ENCODE measurements around the gene ALOX15B.
A peak's percentile ranks its signal among the peaks of the same experiment; 100 is the strongest.
"Not testable (repeated sequence)": the region's sequence is repeated elsewhere in the genome, so short reads cannot be mapped to it uniquely, and the experiment has no call there.

ALOX15B gene

GRCh38 chr17:8041249-8041928, 2.5 kb downstream of the ALOX15B start:
- DNase-seq = peak; percentile 45

GRCh38 chr17:8041979-8042378, 3.1 kb downstream of the ALOX15B start:
- no peak for DNase-seq

- no peak for DNase-seq
Measured at GRCh38 chr17:8044819-8045810, 6.3 kb downstream of the ALOX15B start.

GRCh38 chr17:8046306-8046928, 7.6 kb downstream of the ALOX15B start:
- DNase-seq = no peak

GRCh38 chr17:8046929-8047768, 8.3 kb downstream of the ALOX15B start:
- DNase-seq = no peak

- DNase-seq = no peak
Measured at GRCh38 chr17:8047769-8048110, 8.9 kb downstream of the ALOX15B start.

- no peak for DNase-seq
Measured at GRCh38 chr17:8048236-8048635, 9.4 kb downstream of the ALOX15B start.

GRCh38 chr17:8048736-8049135, 9.9 kb downstream of the ALOX15B start:
- DNase-seq = no peak

- no peak for DNase-seq
Measured at GRCh38 chr17:8051831-8052230, 13.0 kb downstream of the ALOX15B start.

- no peak for DNase-seq
Measured at GRCh38 chr17:8052256-8053252, 13.7 kb downstream of the ALOX15B start.

- no peak for DNase-seq
Measured at GRCh38 chr17:8053600-8053999, 14.7 kb downstream of the ALOX15B start.

GRCh38 chr17:8055851-8056231, 17.0 kb downstream of the ALOX15B start:
- DNase-seq = no peak

- no peak for DNase-seq
Measured at GRCh38 chr17:8056232-8056975, 17.5 kb downstream of the ALOX15B start.

GRCh38 chr17:8056976-8057625, 18.2 kb downstream of the ALOX15B start:
- no peak for DNase-seq

GRCh38 chr17:8057691-8058114, 18.8 kb downstream of the ALOX15B start:
- peak; percentile 53 for DNase-seq

- no peak for DNase-seq
Measured at GRCh38 chr17:8059131-8059530, 20.3 kb downstream of the ALOX15B start.

GRCh38 chr17:8060274-8060673, 21.4 kb downstream of the ALOX15B start:
- DNase-seq = peak; percentile 65

GRCh38 chr17:8061851-8062250, 23.0 kb downstream of the ALOX15B start:
- DNase-seq = not testable (repeated sequence)

- no peak for DNase-seq
Measured at GRCh38 chr17:8062435-8062806, 23.6 kb downstream of the ALOX15B start.

All from CD4-positive, alpha-beta T cell treated with Interleukin-6 for 4 hours (primary cell).